OCI-LY7 (cell line): ENCODE results near the gene CRYGN. TPM values are rescaled to one million over a fixed set of nuclear protein-coding genes. Genes with fewer than 3 reads are reported as not detected.

Source experiments
- BruUV-seq: library from RNA; stranded (reverse); fragments of 400-500 nt; replicated peaks from 2 replicates; lab custom pipeline; 2021; lab: Mats Ljungman, UMichigan
- CTCF ChIA-PET: fragments of 300-600 bp; sonication (Branson Sonifier 250); formaldehyde crosslinking; loops from one replicate; lab custom pipeline; 2022; ENCODE audit warnings: antibody characterized with exemption; ENCODE audit not compliant: unreplicated experiment; lab: Charles Lee
- POLR2A ChIA-PET: fragments of 300-600 bp; sonication (Branson Sonifier 250); formaldehyde crosslinking; loops from one replicate; lab custom pipeline; 2022; ENCODE audit warnings: antibody characterized with exemption; lab: Charles Lee
- DNase-seq: peaks from one replicate; pipeline ENCODE4 v3.0.0-alpha.2; 2015; ENCODE audit warnings: low spot score
- H2AFZ ChIP-seq: fragments of 200-600 bp; sonication (generic), shearing (Covaris generic); 2 replicates; pipeline ENCODE4 v1.6.1; 2014; ENCODE audit warnings: mild to moderate bottlenecking, antibody characterized with exemption, low read length, moderate library complexity
- H3K27ac ChIP-seq: fragments of 200-600 bp; sonication (generic); 2 replicates; pipeline ENCODE4 v1.5.1; 2014; ENCODE audit warnings: mixed run types, low read depth, mild to moderate bottlenecking, moderate library complexity, low read length, inconsistent platforms; ENCODE audit not compliant: poor library complexity, severe bottlenecking
- H3K36me3 ChIP-seq: fragments of 200-600 bp; sonication (generic); 2 replicates; pipeline ENCODE4 v1.6.1; 2014; ENCODE audit warnings: mild to moderate bottlenecking, antibody characterized with exemption, low read length, moderate library complexity, mixed read lengths; ENCODE audit not compliant: insufficient read depth
- H3K4me1 ChIP-seq: fragments of 200-600 bp; sonication (generic); 2 replicates; pipeline ENCODE4 v1.5.1; 2014; ENCODE audit warnings: mild to moderate bottlenecking, low read length; ENCODE audit not compliant: insufficient read depth, poor library complexity, severe bottlenecking
- H3K4me2 ChIP-seq: fragments of 200-600 bp; sonication (generic); 2 replicates; pipeline ENCODE4 v1.6.1; 2014; ENCODE audit warnings: mild to moderate bottlenecking, low read length
- H3K4me3 ChIP-seq: fragments of 200-600 bp; sonication (generic); 2 replicates; pipeline ENCODE4 v1.5.1; 2014; ENCODE audit warnings: mild to moderate bottlenecking, low read depth, low read length; ENCODE audit not compliant: poor library complexity, severe bottlenecking
- H3K79me2 ChIP-seq: fragments of 200-600 bp; sonication (generic); 2 replicates; pipeline ENCODE4 v1.6.1; 2016; ENCODE audit warnings: low read depth, mild to moderate bottlenecking, low read length, moderate library complexity, mixed read lengths; ENCODE audit not compliant: insufficient read depth
- H3K9me2 ChIP-seq: fragments of 200-600 bp; sonication (generic); 2 replicates; pipeline ENCODE4 v1.6.1; 2016; ENCODE audit warnings: mild to moderate bottlenecking, low read length, mixed read lengths; ENCODE audit not compliant: insufficient read depth
- H3K9me3 ChIP-seq: fragments of 200-600 bp; sonication (generic); 2 replicates; pipeline ENCODE4 v1.6.1; 2014; ENCODE audit warnings: mild to moderate bottlenecking, mixed run types, low read length, mixed read lengths
- H4K20me1 ChIP-seq: fragments of 200-600 bp; sonication (generic); 2 replicates; pipeline ENCODE4 v1.6.1; 2014; ENCODE audit warnings: mild to moderate bottlenecking, antibody characterized with exemption, low read length, moderate library complexity, mixed read lengths; ENCODE audit not compliant: insufficient read depth
- CTCF ChIP-seq: fragments of 200-600 bp; sonication (generic); conservative IDR thresholded peaks from 2 replicates; pipeline ENCODE4 v1.5.1; 2014; ENCODE audit warnings: mild to moderate bottlenecking, antibody characterized with exemption, low read length, moderate library complexity, mixed read lengths
- EZH2phosphoT487 ChIP-seq: fragments of 200-600 bp; sonication (generic); IDR thresholded peaks from 2 replicates; pipeline ENCODE4 v1.6.1; 2018; ENCODE audit warnings: low read depth, borderline replicate concordance, mild to moderate bottlenecking, mixed run types, antibody characterized with exemption, low read length, moderate library complexity, mixed read lengths
- intact Hi-C: fragments of 100-400 bp; cut with micrococcal nuclease; formaldehyde crosslinking; loops from one replicate; pipeline ENCODE4 v1.10.0; 2022; ENCODE audit not compliant: unreplicated experiment
- total RNA-seq, 2 experiments: library from RNA; depleted of rRNA in 1 of 2; stranded (reverse); fragments of >200 nt in 1 of 2; shearing (Covaris generic) in 1 of 2; gene quantifications; 2 replicates each; pipeline ENCODE4 v1.2.3, GENCODE V29; 2014 to 2022

The CRYGN gene
- total RNA-seq, 2 experiments from 2014 or later = 0.09 TPM; not detected in 1

DNA sequence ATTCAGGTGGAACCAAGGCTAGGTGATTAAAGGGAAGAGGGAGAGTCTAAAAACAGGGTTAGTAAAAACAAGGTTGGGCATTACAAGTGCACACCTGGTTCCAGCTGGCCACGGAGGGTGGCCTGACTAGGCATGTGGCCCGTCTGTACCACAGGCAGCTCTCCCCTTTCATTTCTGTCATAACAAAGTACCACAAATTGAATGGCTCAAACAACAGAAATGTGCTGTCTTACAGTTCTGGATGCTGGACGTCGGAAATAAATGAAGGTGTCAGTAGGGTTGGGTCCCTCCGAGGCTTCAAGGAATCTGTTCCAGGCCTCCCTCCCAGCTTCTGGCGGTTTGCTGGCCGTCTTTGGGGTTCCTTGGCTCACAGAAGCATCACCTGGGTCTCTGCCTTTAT is 16.7 kb downstream of the CRYGN start:
- intact Hi-C loops = no loop called here
- no peaks in the 10 kb centered on the region for H3K9me3 ChIP-seq
- no peak for DNase-seq
- H3K36me3 ChIP-seq = no peaks in the 10 kb centered on the region
- H2AFZ ChIP-seq = no peak overlapping the region
- no peaks in the 10 kb centered on the region for H3K79me2 ChIP-seq
- no TSS peak for BruUV-seq
- ChIA-PET POLR2A (interaction anchor here (0.7 to 0.8 kb wide), 2 partner anchors 14 to 596 kb away, joined by 3 read pairs; no protein-coding TSS in a partner anchor), CTCF (no interaction called here)
- H3K4me1 ChIP-seq = no peaks in the 10 kb centered on the region
- no peaks in the 10 kb centered on the region for H3K9me2 ChIP-seq
- H3K4me2 ChIP-seq = no peak overlapping the region
- H4K20me1 ChIP-seq = no peaks in the 10 kb centered on the region
- H3K27ac ChIP-seq = no peak overlapping the region
- TF ChIP-seq EZH2phosphoT487 (no peak), CTCF (no peak)
- no peak overlapping the region for H3K4me3 ChIP-seq

DNA sequence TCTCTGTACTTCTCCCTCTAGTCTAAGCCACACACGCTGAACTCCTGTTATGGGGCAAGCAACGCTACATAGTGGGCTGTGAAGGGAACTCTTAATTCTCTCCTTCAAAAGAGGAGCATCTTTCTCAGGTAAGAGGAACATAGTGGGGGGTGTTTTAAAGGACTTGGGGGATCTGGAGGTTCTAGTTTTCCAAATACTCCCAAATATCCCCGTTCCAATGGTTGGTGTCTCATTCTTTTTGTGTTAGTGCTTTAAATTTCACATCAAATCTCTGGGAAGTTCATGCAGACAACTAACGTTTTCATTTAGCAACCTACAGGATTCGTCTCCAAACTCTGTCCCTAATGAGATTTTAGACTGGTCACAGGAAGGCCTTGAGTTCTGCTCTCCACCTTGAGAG is 17.7 kb downstream of the CRYGN start:
- Histone ChIP-seq H3K79me2 (no peaks in the 10 kb centered on the region), H2AFZ (no peak overlapping the region), H3K9me3 (no peaks in the 10 kb centered on the region), H3K4me3 (no peak overlapping the region), H3K4me2 (no peak overlapping the region), H4K20me1 (no peaks in the 10 kb centered on the region), H3K4me1 (no peaks in the 10 kb centered on the region), H3K27ac (no peak overlapping the region), H3K36me3 (no peaks in the 10 kb centered on the region), H3K9me2 (no peaks in the 10 kb centered on the region)
- POLR2A ChIA-PET = no interaction called here
- BruUV-seq = no TSS peak
- TF ChIP-seq CTCF = no peak
- no peak for TF ChIP-seq EZH2phosphoT487
- intact Hi-C loops = no loop called here
- CTCF ChIA-PET = no interaction called here
- no peak for DNase-seq

- CTCF ChIA-PET = no interaction called here
These were observed 19.8 kb downstream of the CRYGN start for GRCh38 chr7:151420144-151420543.

More at GRCh38 chr7:151420144-151420543, 19.8 kb downstream of the CRYGN start:
- POLR2A ChIA-PET = no interaction called here
- DNase-seq = no peak
- H3K4me1 ChIP-seq = no peaks in the 10 kb centered on the region
- H4K20me1 ChIP-seq = no peaks in the 10 kb centered on the region
- no peak for TF ChIP-seq CTCF
- TF ChIP-seq EZH2phosphoT487 = no peak
- BruUV-seq = no TSS peak
- no peak overlapping the region for H3K4me2 ChIP-seq
- intact Hi-C loops = no loop called here
- no peaks in the 10 kb centered on the region for H3K79me2 ChIP-seq
- H3K9me3 ChIP-seq = no peaks in the 10 kb centered on the region
- no peak overlapping the region for H2AFZ ChIP-seq
- no peaks in the 10 kb centered on the region for H3K9me2 ChIP-seq
- no peak overlapping the region for H3K27ac ChIP-seq
- no peaks in the 10 kb centered on the region for H3K36me3 ChIP-seq
- H3K4me3 ChIP-seq = no peak overlapping the region
